ENCODE results near the gene CCDC182. TPM values are rescaled to one million over a fixed set of nuclear protein-coding genes. Genes with fewer than 3 reads are reported as not detected.

CCDC182 gene
- total and polyA plus RNA-seq, 2 experiments from 2014 or later: not detected

GRCh38 chr17:57740235-57740528 lies 4.9 kb downstream of the CCDC182 start:
- no peak overlapping the region for H3K4me3 Mint-ChIP-seq
- no peak overlapping the region for H3K4me3 ChIP-seq
- H3K36me3 ChIP-seq (ENCODE audit: insufficient read depth): no peaks in the 10 kb centered on the region
- H3K9me3 Mint-ChIP-seq: no peaks in the 10 kb centered on the region; the same call in 2 of the 3 replicates
- no peaks in the 10 kb centered on the region for H3K4me1 Mint-ChIP-seq
- no peaks in the 10 kb centered on the region for H3K27me3 Mint-ChIP-seq (ENCODE audit: insufficient read depth, low read depth, poor library complexity)
- H3K9me2 ChIP-seq (ENCODE audit: insufficient read depth): no peaks in the 10 kb centered on the region
- H3K4me1 ChIP-seq (ENCODE audit: insufficient read depth): no peaks in the 10 kb centered on the region
- H3K27ac Mint-ChIP-seq: no peak overlapping the region
- H3K36me3 Mint-ChIP-seq (ENCODE audit: low read depth): no peaks in the 10 kb centered on the region
- H3K27me3 ChIP-seq (ENCODE audit: insufficient read depth): no peaks in the 10 kb centered on the region
- H4K20me1 ChIP-seq (replicated peaks; ENCODE audit: insufficient read depth): no peaks in the 10 kb centered on the region
- no peak overlapping the region for H3K27ac ChIP-seq (ENCODE audit: low read depth)
- H3K79me2 ChIP-seq (replicated peaks; ENCODE audit: insufficient read depth): no peaks in the 10 kb centered on the region
- no peak overlapping the region for H2AFZ ChIP-seq
- no peak for TF ChIP-seq EZH2 (IDR thresholded peaks at IDR 0.05; ENCODE audit: low read depth, unreplicated experiment)
- TF ChIP-seq NANOG (IDR thresholded peaks at IDR 0.05; ENCODE audit: borderline replicate concordance): no peak
- TF ChIP-seq ETS1 (IDR thresholded peaks at IDR 0.05): no peak
- TF ChIP-seq, protein P1, sequence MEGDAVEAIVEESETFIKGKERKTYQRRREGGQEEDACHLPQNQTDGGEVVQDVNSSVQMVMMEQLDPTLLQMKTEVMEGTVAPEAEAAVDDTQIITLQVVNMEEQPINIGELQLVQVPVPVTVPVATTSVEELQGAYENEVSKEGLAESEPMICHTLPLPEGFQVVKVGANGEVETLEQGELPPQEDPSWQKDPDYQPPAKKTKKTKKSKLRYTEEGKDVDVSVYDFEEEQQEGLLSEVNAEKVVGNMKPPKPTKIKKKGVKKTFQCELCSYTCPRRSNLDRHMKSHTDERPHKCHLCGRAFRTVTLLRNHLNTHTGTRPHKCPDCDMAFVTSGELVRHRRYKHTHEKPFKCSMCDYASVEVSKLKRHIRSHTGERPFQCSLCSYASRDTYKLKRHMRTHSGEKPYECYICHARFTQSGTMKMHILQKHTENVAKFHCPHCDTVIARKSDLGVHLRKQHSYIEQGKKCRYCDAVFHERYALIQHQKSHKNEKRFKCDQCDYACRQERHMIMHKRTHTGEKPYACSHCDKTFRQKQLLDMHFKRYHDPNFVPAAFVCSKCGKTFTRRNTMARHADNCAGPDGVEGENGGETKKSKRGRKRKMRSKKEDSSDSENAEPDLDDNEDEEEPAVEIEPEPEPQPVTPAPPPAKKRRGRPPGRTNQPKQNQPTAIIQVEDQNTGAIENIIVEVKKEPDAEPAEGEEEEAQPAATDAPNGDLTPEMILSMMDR (conservative IDR thresholded peaks at IDR 0.05; ENCODE audit: low read depth in 2 of 2): no peak
- no peak for TF ChIP-seq JUNB (IDR thresholded peaks at IDR 0.05; ENCODE audit: unreplicated experiment)
- no peak for TF ChIP-seq POLR2AphosphoS5 (IDR thresholded peaks at IDR 0.05; ENCODE audit: low read depth)
- TF ChIP-seq STAT1 (IDR thresholded peaks at IDR 0.05; ENCODE audit: unreplicated experiment): no peak
- no peak for TF ChIP-seq EZH2phosphoT487 (IDR thresholded peaks at IDR 0.05; ENCODE audit: unreplicated experiment)
- no peak for TF ChIP-seq REST (IDR thresholded peaks at IDR 0.05; ENCODE audit: unreplicated experiment)
- no peak for TF ChIP-seq ZNF114 (CRISPR knock-in tag; IDR thresholded peaks at IDR 0.05)
- TF ChIP-seq ZNF331 (CRISPR knock-in tag; IDR thresholded peaks at IDR 0.05; ENCODE audit: low read depth): no peak
- no peak for TF ChIP-seq CREB1 (CRISPR knock-in tag; IDR thresholded peaks at IDR 0.05; ENCODE audit: low read depth)
- TF ChIP-seq, protein P2, sequence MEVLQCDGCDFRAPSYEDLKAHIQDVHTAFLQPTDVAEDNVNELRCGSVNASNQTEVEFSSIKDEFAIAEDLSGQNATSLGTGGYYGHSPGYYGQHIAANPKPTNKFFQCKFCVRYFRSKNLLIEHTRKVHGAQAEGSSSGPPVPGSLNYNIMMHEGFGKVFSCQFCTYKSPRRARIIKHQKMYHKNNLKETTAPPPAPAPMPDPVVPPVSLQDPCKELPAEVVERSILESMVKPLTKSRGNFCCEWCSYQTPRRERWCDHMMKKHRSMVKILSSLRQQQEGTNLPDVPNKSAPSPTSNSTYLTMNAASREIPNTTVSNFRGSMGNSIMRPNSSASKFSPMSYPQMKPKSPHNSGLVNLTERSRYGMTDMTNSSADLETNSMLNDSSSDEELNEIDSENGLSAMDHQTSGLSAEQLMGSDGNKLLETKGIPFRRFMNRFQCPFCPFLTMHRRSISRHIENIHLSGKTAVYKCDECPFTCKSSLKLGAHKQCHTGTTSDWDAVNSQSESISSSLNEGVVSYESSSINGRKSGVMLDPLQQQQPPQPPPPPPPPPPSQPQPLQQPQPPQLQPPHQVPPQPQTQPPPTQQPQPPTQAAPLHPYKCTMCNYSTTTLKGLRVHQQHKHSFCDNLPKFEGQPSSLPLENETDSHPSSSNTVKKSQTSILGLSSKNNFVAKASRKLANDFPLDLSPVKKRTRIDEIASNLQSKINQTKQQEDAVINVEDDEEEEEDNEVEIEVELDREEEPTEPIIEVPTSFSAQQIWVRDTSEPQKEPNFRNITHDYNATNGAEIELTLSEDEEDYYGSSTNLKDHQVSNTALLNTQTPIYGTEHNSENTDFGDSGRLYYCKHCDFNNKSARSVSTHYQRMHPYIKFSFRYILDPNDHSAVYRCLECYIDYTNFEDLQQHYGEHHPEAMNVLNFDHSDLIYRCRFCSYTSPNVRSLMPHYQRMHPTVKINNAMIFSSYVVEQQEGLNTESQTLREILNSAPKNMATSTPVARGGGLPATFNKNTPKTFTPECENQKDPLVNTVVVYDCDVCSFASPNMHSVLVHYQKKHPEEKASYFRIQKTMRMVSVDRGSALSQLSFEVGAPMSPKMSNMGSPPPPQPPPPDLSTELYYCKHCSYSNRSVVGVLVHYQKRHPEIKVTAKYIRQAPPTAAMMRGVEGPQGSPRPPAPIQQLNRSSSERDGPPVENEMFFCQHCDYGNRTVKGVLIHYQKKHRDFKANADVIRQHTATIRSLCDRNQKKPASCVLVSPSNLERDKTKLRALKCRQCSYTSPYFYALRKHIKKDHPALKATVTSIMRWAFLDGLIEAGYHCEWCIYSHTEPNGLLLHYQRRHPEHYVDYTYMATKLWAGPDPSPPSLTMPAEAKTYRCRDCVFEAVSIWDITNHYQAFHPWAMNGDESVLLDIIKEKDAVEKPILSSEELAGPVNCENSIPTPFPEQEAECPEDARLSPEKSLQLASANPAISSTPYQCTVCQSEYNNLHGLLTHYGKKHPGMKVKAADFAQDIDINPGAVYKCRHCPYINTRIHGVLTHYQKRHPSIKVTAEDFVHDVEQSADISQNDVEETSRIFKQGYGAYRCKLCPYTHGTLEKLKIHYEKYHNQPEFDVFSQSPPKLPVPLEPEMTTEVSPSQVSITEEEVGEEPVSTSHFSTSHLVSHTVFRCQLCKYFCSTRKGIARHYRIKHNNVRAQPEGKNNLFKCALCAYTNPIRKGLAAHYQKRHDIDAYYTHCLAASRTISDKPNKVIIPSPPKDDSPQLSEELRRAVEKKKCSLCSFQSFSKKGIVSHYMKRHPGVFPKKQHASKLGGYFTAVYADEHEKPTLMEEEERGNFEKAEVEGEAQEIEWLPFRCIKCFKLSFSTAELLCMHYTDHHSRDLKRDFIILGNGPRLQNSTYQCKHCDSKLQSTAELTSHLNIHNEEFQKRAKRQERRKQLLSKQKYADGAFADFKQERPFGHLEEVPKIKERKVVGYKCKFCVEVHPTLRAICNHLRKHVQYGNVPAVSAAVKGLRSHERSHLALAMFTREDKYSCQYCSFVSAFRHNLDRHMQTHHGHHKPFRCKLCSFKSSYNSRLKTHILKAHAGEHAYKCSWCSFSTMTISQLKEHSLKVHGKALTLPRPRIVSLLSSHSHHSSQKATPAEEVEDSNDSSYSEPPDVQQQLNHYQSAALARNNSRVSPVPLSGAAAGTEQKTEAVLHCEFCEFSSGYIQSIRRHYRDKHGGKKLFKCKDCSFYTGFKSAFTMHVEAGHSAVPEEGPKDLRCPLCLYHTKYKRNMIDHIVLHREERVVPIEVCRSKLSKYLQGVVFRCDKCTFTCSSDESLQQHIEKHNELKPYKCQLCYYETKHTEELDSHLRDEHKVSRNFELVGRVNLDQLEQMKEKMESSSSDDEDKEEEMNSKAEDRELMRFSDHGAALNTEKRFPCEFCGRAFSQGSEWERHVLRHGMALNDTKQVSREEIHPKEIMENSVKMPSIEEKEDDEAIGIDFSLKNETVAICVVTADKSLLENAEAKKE (CRISPR knock-in tag; IDR thresholded peaks at IDR 0.05): no peak
- no peak for ATAC-seq
- no peak for DNase-seq (ENCODE audit: low spot score)
- no peaks in the 10 kb centered on the region for H3F3A ChIP-seq (replicated peaks; ENCODE audit: low read depth)
- no peak overlapping the region for H3K4me2 ChIP-seq
